ENCODE results near the gene METTL25B.

Gene METTL25B

DNA sequence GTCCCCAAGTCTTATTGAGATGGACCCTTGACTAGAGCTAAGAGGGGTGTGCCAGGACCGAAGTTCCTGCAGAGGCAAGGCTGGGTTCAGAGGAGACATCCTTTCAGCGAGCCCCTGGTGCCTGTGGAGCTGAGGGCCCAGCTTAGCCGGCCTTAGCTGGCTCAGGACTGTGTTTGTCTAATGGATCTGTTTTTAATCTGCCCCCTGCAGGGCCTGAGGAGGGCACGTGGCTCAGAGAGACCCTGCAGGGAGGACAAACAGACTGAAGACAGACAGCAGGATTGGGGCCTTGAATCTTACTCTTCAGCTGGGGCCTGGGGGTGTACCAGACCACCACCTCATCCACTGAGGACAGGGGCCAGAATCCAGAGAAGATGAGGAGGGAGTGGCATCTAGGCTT lies 24.5 kb upstream of the METTL25B start:
- H3K4me3 ChIP-seq (ENCODE audit: low read length) = peak overlapping the region; percentile 74
- peaks cover 6% of the 10 kb centered on the region for H3K36me3 ChIP-seq (ENCODE audit: control insufficient read depth, insufficient read depth, low read length, severe bottlenecking)
- no peaks in the 10 kb centered on the region for H3K9me3 ChIP-seq (ENCODE audit: control insufficient read depth, low read length)
- peak overlapping the region; percentile 83 for H3K9ac ChIP-seq (ENCODE audit: low read length)
- DNase-seq (ENCODE audit: low read depth) = peak; percentile 36
- peaks cover 60% of the 10 kb centered on the region for H3K4me1 ChIP-seq (ENCODE audit: control insufficient read depth, insufficient read depth, low read length)
- H3K27me3 ChIP-seq (replicated peaks; ENCODE audit: control insufficient read depth, insufficient read depth, low read length) = no peaks in the 10 kb centered on the region

DNA sequence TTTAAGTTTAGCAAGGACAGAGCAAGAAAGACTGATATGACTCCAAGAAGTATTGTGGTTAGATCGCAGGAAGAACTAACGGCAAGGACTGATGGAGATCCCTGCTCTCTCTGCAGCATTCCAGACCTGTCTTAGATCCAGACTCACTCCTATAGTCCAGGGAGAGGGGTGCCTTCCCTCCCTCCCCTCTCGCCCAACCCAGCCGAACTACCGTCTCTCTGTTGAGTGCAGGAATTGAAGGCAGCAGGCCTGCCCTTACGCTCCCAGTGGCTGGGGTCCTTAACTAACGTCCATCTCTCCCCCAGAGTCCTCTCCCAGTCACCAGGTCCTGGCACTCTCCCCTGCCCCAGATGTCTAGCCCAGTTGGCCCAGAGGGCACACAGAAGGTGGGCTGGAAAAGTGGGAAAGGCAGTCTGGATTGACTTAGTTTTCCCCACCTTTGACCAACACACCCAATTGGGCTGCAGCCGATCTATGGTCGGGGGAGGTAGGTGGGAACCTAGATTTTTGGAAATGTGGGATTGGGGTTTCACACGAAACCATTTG lies 24.0 kb upstream of the METTL25B start:
- Histone ChIP-seq H3K36me3 (ENCODE audit: control insufficient read depth, insufficient read depth, low read length, severe bottlenecking) (peaks cover 6% of the 10 kb centered on the region), H3K27me3 (replicated peaks; ENCODE audit: control insufficient read depth, insufficient read depth, low read length) (no peaks in the 10 kb centered on the region), H3K9ac (ENCODE audit: low read length) (peak overlapping the region; percentile 83), H3K4me3 (ENCODE audit: low read length) (peak overlapping the region; percentile 74), H3K9me3 (ENCODE audit: control insufficient read depth, low read length) (no peaks in the 10 kb centered on the region), H3K4me1 (ENCODE audit: control insufficient read depth, insufficient read depth, low read length) (peaks cover 61% of the 10 kb centered on the region)
- DNase-seq (ENCODE audit: low read depth) = no peak

DNA sequence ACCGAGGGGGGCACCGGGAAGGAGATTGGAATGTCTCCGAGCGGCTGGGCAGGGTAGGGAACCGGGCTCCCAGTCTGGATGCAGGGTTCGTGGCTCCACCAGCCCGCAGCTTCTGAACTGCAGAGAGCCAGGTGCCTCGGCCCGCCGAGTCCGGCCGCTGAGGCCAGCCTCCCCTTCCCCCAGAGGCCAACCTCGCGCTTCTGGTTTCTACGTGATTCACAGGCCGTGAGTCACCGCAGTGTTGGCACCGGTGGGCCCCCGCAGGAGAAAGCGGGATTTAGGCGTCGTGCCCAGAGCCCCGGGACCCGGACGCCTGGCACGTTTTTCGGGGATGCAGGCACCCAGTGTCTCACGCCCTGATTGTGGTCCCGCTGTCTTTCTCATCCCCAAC lies 23.3 kb upstream of the METTL25B start:
- peak; percentile 88 for DNase-seq (ENCODE audit: low read depth)
- H3K9me3 ChIP-seq (ENCODE audit: control insufficient read depth, low read length) = no peaks in the 10 kb centered on the region
- peaks cover 5% of the 10 kb centered on the region for H3K36me3 ChIP-seq (ENCODE audit: control insufficient read depth, insufficient read depth, low read length, severe bottlenecking)
- peak overlapping the region; percentile 83 for H3K9ac ChIP-seq (ENCODE audit: low read length)
- peaks cover 67% of the 10 kb centered on the region for H3K4me1 ChIP-seq (ENCODE audit: control insufficient read depth, insufficient read depth, low read length)
- no peaks in the 10 kb centered on the region for H3K27me3 ChIP-seq (replicated peaks; ENCODE audit: control insufficient read depth, insufficient read depth, low read length)
- H3K4me3 ChIP-seq (ENCODE audit: low read length) = peak overlapping the region; percentile 74

DNA sequence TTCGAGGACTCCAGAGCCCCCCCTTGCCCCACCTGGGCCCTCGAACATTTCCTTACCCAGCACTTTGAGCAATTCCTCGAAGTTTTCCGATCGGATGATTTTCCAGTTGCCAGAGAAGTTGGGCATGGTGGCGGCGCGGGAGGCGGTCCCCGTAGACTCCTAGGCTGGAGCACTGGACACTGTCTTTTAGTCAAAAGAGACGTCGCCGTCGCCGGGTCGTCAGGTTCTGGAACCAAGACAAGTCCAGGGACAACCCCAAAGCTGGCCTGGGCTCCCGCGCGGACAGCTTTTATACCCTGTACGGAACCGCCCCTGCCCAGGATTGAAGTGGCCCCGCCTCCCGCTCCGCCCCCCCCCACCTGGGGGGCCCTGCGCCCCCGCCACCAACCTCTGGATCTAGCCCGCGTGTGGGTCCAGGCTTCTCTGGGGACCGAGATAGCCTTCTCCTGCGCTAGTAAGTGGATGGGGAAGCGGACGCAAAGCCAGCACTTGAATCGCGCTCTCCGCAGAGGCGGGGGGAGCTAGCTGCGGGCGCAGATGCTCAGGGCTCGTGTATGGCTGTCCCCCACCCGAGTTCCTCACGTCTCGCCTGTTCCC lies 22.9 kb upstream of the METTL25B start, which contains the start of gene CRABP2:
TSS of gene CRABP2 (minus strand) at position 263 of the 597 bp plus-strand sequence. CDS start at position 126, 137 bp downstream.
- Histone ChIP-seq H3K4me1 (ENCODE audit: control insufficient read depth, insufficient read depth, low read length) (peaks cover 72% of the 10 kb centered on the region), H3K9ac (ENCODE audit: low read length) (peak within 1 kb of the TSS; percentile 83), H3K9me3 (ENCODE audit: control insufficient read depth, low read length) (no peaks in the 10 kb centered on the region), H3K27me3 (replicated peaks; ENCODE audit: control insufficient read depth, insufficient read depth, low read length) (no peaks in the 10 kb centered on the region), H3K4me3 (ENCODE audit: low read length) (peak within 1 kb of the TSS; percentile 75), H3K36me3 (ENCODE audit: control insufficient read depth, insufficient read depth, low read length, severe bottlenecking) (peaks cover under 1% of the 10 kb centered on the region)
- peak; percentile 59 for DNase-seq (ENCODE audit: low read depth)

DNA sequence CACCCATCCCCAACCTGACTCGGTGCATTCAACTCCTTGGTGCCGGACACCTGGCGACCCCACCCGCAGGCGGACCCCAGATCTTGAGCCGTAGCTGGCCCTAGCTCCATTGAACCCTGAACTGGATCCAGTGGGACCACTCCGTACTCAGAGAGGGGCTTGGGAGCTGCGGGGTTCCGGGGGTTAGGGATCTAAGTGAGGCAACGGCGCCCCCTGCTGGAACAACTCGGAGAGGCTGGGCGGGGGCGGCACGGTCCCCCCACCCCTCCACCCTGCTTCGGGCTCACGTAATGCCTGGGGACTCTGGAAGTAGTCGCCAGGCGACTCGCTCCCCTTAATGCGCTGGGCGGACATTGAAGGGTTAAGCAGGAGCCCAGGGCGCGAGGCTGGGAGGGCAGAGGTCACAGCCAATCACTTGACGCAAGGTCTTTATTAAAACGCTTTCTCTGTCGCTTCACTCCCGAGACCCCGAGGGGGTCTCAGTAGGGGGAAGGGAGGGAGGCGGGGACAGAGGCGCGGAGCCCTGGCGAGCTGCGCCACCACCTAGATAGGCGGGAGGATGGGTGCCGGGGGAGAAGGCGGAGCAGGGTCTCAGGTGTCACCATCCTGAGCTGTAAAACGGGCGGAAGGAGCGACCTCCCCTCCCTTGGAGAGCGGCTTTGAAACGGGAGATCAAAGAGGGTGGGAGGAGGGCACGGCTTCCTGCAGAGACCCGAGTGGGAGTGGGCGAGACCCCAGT lies 22.2 kb upstream of the METTL25B start:
- H3K27me3 ChIP-seq (replicated peaks; ENCODE audit: control insufficient read depth, insufficient read depth, low read length) = no peaks in the 10 kb centered on the region
- H3K9me3 ChIP-seq (ENCODE audit: control insufficient read depth, low read length) = no peaks in the 10 kb centered on the region
- H3K4me3 ChIP-seq (ENCODE audit: low read length) = peak overlapping the region; percentile 75
- H3K4me1 ChIP-seq (ENCODE audit: control insufficient read depth, insufficient read depth, low read length) = peaks cover 78% of the 10 kb centered on the region
- no peaks in the 10 kb centered on the region for H3K36me3 ChIP-seq (ENCODE audit: control insufficient read depth, insufficient read depth, low read length, severe bottlenecking)
- peak; percentile 88 for DNase-seq (ENCODE audit: low read depth)
- peak overlapping the region; percentile 83 for H3K9ac ChIP-seq (ENCODE audit: low read length)

DNA sequence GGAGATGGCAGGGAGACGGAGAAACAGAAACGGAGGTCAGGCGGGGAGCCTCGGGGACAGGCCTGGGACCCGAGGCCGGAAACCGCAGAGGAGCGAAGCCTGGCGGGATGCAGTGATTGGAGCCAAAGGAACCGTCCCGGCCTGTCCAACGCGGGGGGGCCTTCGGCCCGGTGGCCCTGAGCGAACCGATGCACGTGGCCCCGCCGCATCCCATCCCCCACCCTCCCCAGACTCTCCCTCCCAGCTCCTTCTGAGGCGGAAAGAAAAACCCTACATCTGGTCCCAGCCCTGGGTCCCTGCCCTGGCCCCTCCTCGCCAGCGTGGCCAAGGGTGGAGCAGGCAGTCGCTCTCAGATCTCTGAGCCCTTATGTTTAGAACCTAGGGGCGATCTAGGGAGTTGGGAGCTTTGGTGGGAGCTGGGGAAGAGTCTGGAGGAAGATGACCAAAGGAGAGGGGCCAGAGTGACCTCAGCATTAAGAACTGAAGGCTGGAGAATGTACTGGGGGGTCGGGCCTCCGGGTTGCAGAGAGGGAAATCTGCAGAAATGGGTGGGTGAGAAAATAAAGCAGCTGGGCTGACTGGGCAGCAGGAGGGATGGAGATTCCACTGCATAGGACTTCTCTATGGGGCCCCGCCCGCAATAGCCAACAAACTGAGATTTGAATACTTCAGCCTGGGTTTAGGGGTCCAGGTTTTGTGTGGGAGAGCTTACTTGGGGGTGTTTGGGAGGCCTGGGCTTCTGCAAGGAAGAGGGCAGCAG lies 21.4 kb upstream of the METTL25B start:
- peak; percentile 78 for DNase-seq (ENCODE audit: low read depth)
- peak overlapping the region; percentile 83 for H3K9ac ChIP-seq (ENCODE audit: low read length)
- H3K36me3 ChIP-seq (ENCODE audit: control insufficient read depth, insufficient read depth, low read length, severe bottlenecking) = no peaks in the 10 kb centered on the region
- H3K4me1 ChIP-seq (ENCODE audit: control insufficient read depth, insufficient read depth, low read length) = peaks cover 78% of the 10 kb centered on the region
- H3K27me3 ChIP-seq (replicated peaks; ENCODE audit: control insufficient read depth, insufficient read depth, low read length) = no peaks in the 10 kb centered on the region
- H3K4me3 ChIP-seq (ENCODE audit: low read length) = peak overlapping the region; percentile 75
- H3K9me3 ChIP-seq (ENCODE audit: control insufficient read depth, low read length) = no peaks in the 10 kb centered on the region

DNA sequence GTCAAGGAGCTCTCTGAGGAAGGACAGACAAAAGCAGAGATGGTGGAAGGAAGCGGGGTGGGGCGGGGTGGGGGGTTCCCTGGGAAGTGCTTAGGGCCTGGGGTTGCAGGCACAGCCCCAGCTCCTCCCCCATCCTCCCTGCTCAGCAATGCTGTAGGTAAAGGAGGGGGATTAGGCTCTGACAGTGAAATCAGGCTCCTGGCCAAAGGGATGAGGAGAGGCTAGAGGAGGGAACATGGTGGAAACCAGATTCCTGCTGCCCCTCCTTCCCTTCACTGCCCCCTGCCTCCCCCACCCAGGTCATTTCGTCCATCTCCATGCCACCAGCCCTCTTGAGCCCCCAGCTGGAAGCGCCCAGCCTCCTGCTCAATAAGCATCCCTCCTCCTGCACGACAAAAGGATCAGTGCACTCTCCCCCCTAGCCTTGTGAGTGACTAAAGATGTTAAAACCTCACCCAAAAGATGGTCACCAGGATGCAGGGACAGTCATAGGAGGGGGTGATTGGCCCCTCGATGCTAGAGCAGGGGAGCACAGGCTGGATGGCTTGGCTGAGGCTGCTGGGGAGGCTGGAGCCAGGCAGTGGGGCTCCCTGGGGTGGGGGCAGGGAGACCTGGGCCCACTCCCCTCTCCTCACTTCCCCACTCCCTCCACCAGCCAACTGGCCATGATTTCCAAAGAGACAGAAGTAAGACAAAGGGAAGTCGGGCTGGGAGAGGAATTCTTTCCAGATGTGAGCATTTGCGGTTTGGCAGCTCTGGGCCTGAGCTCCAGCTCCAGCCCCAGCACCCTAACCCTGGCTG lies 20.7 kb upstream of the METTL25B start:
- peaks cover 84% of the 10 kb centered on the region for H3K4me1 ChIP-seq (ENCODE audit: control insufficient read depth, insufficient read depth, low read length)

DNA sequence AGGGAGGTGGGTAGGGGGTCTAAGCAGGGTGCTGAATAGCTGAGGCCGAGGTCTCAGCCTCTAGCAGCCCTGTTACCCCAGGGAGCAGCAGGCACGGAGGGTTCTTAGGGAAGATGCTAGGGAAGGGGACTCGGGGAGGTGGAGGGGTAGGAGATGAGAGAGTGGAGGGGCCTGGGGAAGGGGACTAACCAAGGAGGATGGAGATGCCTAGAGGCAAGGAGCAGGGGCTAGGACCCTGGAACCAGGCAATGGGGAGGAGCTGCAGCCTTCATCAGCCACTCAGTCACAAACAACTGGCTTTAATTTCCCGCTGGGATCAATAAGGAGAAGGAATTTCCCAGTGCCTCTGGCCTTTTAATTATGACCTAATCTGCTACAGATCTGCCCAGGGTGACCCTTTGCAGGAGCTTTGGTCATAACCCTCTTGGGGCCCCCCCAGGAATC lies 20.0 kb upstream of the METTL25B start:
- H3K9me3 ChIP-seq (ENCODE audit: control insufficient read depth, low read length) = no peaks in the 10 kb centered on the region
- H3K36me3 ChIP-seq (ENCODE audit: control insufficient read depth, insufficient read depth, low read length, severe bottlenecking) = no peaks in the 10 kb centered on the region
- peaks cover 89% of the 10 kb centered on the region for H3K4me1 ChIP-seq (ENCODE audit: control insufficient read depth, insufficient read depth, low read length)
- no peaks in the 10 kb centered on the region for H3K27me3 ChIP-seq (replicated peaks; ENCODE audit: control insufficient read depth, insufficient read depth, low read length)
- peak overlapping the region; percentile 83 for H3K9ac ChIP-seq (ENCODE audit: low read length)
- no peak overlapping the region for H3K4me3 ChIP-seq (ENCODE audit: low read length)
- peak; percentile 59 for DNase-seq (ENCODE audit: low read depth)

More for the DNA sequence above, 20.7 kb upstream of the METTL25B start:
- no peaks in the 10 kb centered on the region for H3K36me3 ChIP-seq (ENCODE audit: control insufficient read depth, insufficient read depth, low read length, severe bottlenecking)
- H3K4me3 ChIP-seq (ENCODE audit: low read length) = no peak overlapping the region
- H3K9me3 ChIP-seq (ENCODE audit: control insufficient read depth, low read length) = no peaks in the 10 kb centered on the region
- H3K9ac ChIP-seq (ENCODE audit: low read length) = peak overlapping the region; percentile 83
- H3K27me3 ChIP-seq (replicated peaks; ENCODE audit: control insufficient read depth, insufficient read depth, low read length) = no peaks in the 10 kb centered on the region
- peak; percentile 91 for DNase-seq (ENCODE audit: low read depth)

DNA sequence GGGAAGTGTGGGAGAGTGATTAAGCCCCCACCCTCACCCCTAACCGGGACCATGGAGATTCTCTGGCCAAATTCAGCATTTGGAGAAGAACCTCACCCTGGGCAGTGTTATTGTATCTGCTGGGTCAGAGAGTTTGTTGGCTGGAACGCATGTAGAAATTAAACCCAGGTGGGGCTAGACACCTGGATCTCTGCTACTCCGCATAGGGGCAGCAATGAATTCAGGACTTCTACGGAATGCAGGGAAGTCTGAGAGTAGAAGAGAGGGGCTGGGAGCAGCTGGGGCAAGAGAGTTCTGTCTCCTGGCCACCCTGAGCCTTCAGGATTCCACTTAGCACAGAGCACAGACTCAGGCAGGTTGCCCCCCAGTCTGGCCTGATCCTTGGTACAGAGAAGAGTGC lies 19.2 kb upstream of the METTL25B start:
- no peaks in the 10 kb centered on the region for H3K9me3 ChIP-seq (ENCODE audit: control insufficient read depth, low read length)
- H3K4me1 ChIP-seq (ENCODE audit: control insufficient read depth, insufficient read depth, low read length) = peaks cover 85% of the 10 kb centered on the region
- no peak overlapping the region for H3K4me3 ChIP-seq (ENCODE audit: low read length)
- no peaks in the 10 kb centered on the region for H3K36me3 ChIP-seq (ENCODE audit: control insufficient read depth, insufficient read depth, low read length, severe bottlenecking)
- DNase-seq (ENCODE audit: low read depth) = no peak
- H3K9ac ChIP-seq (ENCODE audit: low read length) = peak overlapping the region; percentile 83
- H3K27me3 ChIP-seq (replicated peaks; ENCODE audit: control insufficient read depth, insufficient read depth, low read length) = no peaks in the 10 kb centered on the region

DNA sequence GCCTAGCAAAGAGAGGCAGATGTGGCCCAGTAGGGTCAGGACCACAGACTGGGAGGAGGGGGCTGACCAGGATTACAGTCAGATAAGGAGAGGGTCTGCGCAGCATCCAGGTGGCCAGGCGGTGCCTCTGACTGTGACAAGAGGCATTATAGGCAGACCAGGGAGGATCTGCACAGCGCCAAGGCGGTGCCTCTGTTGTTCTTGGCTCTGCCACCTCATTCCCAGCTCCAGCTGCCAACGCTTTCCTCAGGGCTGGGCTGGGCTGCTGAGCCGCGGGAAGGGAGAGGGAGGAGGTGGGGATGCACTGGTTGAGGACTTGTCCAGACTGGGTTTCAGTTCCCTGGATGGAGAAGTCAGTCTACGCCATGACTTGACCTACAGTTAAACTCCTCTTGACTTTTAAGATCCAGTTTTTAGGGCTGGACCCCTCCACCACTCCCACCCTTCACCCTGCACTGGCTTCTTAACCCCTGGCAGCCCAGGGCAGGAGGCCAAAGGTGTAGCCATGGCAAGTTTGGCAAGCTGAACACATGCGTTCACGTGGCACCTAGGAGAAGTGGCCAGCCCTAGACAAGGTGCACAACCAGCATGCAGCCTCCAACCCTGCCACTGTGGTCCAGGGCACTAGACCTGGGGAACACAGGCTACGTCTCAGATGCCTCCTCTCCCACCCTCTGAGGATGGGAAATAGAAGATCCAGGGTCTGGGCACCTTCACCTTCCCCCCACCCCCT lies 18.3 kb upstream of the METTL25B start:
- Histone ChIP-seq H3K36me3 (ENCODE audit: control insufficient read depth, insufficient read depth, low read length, severe bottlenecking) (no peaks in the 10 kb centered on the region), H3K9me3 (ENCODE audit: control insufficient read depth, low read length) (no peaks in the 10 kb centered on the region), H3K4me1 (ENCODE audit: control insufficient read depth, insufficient read depth, low read length) (peaks cover 76% of the 10 kb centered on the region), H3K4me3 (ENCODE audit: low read length) (no peak overlapping the region), H3K27me3 (replicated peaks; ENCODE audit: control insufficient read depth, insufficient read depth, low read length) (no peaks in the 10 kb centered on the region), H3K9ac (ENCODE audit: low read length) (peak overlapping the region; percentile 83)
- peak; percentile 95 for DNase-seq (ENCODE audit: low read depth)

Data from adipocyte (in vitro differentiated cells).